HG03039 (cell line): ENCODE results near the gene CLIC5.
"Not testable (repeated sequence)": the region's sequence is repeated elsewhere in the genome, so short reads cannot be mapped to it uniquely, and the experiment has no call there.

ENCODE experiments used
- ATAC-seq: cut with Tn5 transposase; IDR thresholded peaks from one replicate; pipeline ENCODE4 v1.9.1; 2021; ENCODE audit warnings: mild to moderate bottlenecking, moderate library complexity; ENCODE audit not compliant: unreplicated experiment

CLIC5 gene

GRCh38 chr6:45929421-45930361 lies 86.0 kb downstream of the CLIC5 start:
- ATAC-seq, result no peak

- ATAC-seq, result no peak
Measured at GRCh38 chr6:45928721-45929305, 86.8 kb downstream of the CLIC5 start.

- ATAC-seq, result no peak
Measured at GRCh38 chr6:45927421-45928320, 88.0 kb downstream of the CLIC5 start.

GRCh38 chr6:45926423-45926822 lies 89.2 kb downstream of the CLIC5 start:
- ATAC-seq, result not testable (repeated sequence)

- no peak for ATAC-seq
Measured at GRCh38 chr6:45924763-45925342, 90.8 kb downstream of the CLIC5 start.

- peak; percentile 59 for ATAC-seq
Measured at GRCh38 chr6:45923831-45924391, 91.7 kb downstream of the CLIC5 start.

GRCh38 chr6:45922728-45923351 lies 92.8 kb downstream of the CLIC5 start:
- no peak for ATAC-seq

GRCh38 chr6:45921691-45922281 lies 93.9 kb downstream of the CLIC5 start:
- ATAC-seq, result no peak

GRCh38 chr6:45920819-45921511 lies 94.7 kb downstream of the CLIC5 start:
- peak; percentile 40 for ATAC-seq

GRCh38 chr6:45917439-45917838 lies 98.2 kb downstream of the CLIC5 start:
- ATAC-seq, result no peak

GRCh38 chr6:45916692-45917091 lies 99.0 kb downstream of the CLIC5 start:
- no peak for ATAC-seq

GRCh38 chr6:45915780-45916468 lies 99.7 kb downstream of the CLIC5 start:
- ATAC-seq, result no peak

GRCh38 chr6:45911691-45912090 lies 104.0 kb downstream of the CLIC5 start:
- ATAC-seq, result no peak

- ATAC-seq, result no peak
Measured at GRCh38 chr6:45903959-45904358, 111.7 kb downstream of the CLIC5 start.

- no peak for ATAC-seq
Measured at GRCh38 chr6:45902984-45903383, 112.7 kb downstream of the CLIC5 start.

- no peak for ATAC-seq
Measured at GRCh38 chr6:45901767-45902650, 113.7 kb downstream of the CLIC5 start.
